Ammon's horn (tissue), 1 donor: Measurements from ENCODE around the gene MAPK8.
"Not testable (repeated sequence)": the region's sequence is repeated elsewhere in the genome, so short reads cannot be mapped to it uniquely, and the experiment has no call there.

Source experiments
- DNase-seq: peaks from one replicate; pipeline ENCODE4 v3.0.0-alpha.2; 2016; ENCODE audit warnings: low spot score

MAPK8 gene

GRCh38 chr10:48418189-48418788 lies 111.8 kb downstream of the MAPK8 start:
- no peak for DNase-seq

DNA sequence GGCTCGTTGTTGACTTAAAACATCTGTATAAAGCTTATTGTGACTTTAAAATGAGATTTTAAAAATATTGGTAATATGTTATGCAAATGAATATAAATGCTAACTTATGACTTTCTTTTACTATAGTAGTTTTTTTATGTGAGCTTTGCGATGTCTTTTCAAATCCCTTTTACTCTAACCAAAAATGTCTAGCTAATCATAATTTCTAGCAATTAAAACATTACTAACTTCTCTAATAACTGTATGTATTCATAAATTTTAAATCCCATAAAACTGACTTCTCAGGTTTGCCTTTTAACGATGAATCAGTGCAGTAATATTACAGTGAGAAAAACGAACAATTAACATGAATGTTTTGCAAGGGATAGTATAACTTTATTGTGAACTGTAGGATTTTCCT lies 113.2 kb downstream of the MAPK8 start:
- DNase-seq: no peak

GRCh38 chr10:48421862-48422261 lies 115.4 kb downstream of the MAPK8 start:
- not testable (repeated sequence) for DNase-seq

GRCh38 chr10:48423884-48424283 lies 117.4 kb downstream of the MAPK8 start:
- no peak for DNase-seq

DNA sequence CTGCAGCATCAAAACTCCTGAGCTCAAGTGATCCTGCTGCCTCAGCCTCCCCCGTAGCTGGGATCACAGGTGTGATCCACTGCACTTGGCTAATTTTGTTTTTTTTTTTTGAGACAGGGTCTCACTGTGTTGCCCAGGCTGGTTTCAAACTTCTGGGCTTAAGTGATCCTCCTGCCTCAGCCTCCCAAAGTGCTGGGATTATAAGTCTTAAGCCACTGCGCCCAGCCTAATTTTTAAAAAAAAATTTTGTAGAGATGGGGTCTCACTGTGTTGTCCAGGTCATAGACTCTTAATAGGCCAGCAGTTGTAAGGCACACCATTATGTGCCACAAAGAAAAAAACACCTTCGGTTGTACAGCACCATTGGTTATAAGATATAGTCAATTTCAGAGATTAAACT lies 122.4 kb downstream of the MAPK8 start:
- DNase-seq: no peak

GRCh38 chr10:48429309-48429708 lies 122.8 kb downstream of the MAPK8 start:
- no peak for DNase-seq

GRCh38 chr10:48430402-48430993 lies 124.0 kb downstream of the MAPK8 start:
- no peak for DNase-seq

GRCh38 chr10:48431871-48432270 lies 125.4 kb downstream of the MAPK8 start:
- no peak for DNase-seq

DNA sequence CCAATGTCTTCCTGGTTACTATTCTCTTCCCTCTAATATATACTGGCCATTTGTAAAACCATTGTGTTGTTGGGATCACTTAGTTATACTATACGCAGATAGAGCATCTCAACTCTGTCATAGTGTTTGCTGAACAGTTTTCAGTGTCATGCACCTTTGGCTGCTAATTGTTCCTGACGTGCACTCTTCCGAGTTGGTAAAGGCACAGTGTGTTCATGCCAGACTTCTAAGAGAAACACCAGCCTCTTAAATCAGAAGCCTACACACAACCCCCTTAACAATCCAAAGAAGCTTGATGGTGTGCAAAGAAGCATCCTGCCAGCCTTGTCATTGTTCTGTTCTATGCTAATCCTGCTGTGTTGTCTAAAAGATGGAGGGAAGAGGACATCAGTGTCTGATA lies 131.1 kb downstream of the MAPK8 start:
- DNase-seq: no peak

DNA sequence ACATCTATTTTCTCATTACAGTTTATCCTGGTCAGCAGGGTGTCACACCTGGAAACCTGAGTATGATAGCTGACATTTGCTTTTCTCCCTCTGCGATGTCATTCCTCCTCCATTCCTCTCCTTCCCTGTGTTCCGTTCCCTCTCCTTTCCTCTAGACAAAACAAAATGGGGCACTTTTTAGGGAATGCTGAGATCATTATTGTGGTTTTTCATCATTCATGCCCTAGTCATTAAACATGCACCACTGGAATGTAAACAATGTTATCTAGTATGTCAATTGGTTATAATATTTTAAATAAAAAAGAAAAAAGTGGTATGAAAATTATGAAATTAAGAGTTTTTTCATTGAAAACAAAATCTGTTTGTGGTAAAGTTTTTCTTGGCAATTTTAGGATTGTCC lies 132.6 kb downstream of the MAPK8 start:
- DNase-seq: no peak

DNA sequence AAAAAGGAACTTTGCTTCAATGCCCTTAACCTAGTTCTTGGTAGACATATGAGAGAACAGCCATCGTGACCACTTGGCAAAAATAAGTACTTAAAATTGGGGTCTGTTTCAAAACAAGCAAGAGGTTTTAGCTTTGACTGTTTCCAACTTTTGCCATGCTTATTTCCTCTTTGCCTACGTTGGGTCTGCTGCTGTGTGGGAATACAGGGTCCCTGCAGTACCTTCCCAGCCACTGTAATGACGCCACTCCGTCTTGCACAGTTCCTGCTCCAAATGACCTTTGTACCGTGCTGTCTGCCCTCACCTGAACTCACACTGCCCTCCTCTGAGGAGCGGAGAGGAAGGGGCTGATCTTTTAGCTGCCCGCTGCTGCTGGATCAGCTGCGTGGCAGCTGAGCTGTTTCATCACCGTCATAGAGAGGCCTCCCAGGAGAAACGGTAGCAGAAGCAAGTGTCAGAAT lies 133.1 kb downstream of the MAPK8 start:
- no peak for DNase-seq

GRCh38 chr10:48440771-48441170 lies 134.3 kb downstream of the MAPK8 start:
- DNase-seq: no peak

DNA sequence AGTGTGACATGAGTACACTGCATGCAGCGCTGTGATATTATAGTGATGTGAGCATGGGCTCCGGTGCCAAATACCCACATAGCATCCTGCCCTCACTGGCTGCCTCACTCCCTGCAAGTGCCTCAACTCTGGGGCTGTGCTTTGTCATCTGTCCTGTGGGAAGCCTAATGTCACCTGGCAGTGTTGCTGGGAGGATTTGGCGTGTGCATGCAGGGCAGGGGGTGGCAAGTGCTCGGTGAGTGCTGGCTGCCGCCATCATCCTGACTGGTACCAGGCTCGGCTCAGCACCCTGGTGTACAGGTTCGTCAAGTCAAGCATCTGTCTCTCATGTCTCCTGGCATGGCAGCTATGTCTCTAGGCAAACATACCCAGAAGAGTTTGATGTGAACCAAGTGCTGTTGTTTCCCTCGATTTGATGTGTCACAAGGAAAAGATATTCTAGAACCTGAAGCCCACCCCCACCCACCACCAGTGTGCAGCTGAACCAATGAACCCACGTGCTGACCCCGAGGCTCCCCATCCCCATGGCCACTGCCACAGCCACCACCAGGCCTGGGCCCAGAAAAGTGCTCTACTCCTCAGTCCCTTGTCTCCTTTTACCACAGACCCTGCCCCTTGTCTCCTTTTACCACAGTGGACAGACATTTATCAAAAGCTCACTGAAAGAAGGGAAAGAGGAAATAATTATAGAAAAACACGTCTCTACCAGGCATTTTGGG lies 135.8 kb downstream of the MAPK8 start:
- no peak for DNase-seq

GRCh38 chr10:48442809-48443177 lies 136.3 kb downstream of the MAPK8 start:
- no peak for DNase-seq

DNA sequence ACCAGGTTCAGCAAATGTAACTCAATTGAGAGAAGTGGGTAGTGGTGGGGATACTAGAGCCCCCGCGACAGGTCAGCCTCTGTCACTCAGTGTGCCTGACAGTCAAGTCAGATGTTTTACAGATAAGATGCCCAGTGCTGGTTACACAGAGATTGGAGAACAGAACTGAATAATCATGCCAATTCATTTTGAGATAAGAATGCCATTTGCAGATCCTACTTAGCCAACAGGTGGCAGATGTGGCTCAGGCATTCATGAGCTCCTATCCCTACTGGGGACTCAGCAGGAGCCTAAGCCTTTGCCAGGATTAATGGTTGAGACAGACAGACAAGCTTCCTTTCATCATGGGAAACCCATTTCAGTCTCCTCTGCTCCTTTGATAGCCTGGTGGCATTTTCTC lies 137.8 kb downstream of the MAPK8 start:
- DNase-seq: no peak

DNA sequence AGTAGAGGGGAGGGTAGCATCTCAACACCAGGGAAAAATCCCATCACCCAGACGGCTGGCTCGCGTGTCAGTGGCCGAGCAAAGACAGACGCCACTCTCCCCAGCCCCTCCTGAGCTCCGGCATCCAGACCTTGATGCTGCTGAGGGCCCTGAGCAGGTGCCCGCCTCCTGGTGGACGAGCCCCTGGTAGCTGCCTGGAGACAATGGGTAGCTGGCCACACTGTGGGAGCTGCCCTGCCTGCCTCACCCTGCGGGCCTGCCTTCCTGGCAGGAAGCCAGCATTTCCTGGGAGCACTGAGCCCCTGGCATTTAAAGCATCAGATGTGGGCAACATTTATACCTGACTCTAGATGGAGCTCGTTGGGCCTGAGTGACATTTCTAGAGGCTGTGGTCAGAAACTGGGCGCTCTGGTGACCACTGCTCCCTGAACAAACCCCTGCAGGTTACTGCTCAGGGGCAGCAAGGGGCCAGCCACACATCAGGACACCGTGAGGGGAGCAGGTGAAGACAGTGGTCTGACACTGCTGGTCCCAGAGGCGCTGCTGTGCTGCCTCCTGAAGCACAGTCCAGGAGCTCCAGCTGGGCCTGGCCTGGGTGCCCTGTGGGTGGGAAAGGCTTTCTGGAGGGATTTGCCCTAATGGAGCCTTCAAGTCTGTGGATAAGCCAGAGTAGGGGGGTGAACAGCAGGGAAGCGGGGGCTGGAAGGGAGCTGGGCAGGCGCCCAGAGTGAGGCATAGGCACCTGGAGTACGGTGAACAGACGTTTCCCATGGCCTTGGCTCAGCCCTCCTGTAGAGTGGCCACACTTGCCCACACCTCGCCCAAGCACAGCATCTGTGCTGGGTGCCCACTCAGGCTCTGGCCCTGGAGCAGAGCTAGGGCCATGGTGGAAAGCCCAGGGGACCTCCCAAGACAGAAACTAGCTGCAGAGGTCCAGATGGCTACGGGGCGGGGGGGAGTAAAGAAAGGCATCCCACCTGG lies 138.7 kb downstream of the MAPK8 start:
- no peak for DNase-seq

DNA sequence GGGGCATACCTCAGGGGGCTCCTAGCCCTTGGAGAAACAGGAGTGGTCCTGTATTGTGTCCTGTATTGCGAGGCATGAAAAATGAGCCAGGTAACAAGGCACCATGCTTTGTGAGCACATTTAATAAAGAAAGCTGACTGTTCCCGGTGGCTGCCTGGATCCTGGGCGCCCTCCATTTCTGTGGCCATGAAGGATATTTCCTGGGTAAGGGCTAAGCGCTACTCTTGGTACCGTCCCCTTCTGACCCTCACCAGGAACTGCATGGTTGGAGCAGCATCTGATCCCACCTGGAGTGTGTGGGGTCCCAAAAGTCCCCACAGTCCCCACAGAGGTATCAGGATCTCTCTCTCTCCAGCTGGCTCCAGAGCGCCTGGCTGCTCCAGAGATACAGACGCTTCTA lies 139.5 kb downstream of the MAPK8 start:
- peak; percentile 0 for DNase-seq

GRCh38 chr10:48446785-48447184 lies 140.3 kb downstream of the MAPK8 start:
- DNase-seq: no peak

DNA sequence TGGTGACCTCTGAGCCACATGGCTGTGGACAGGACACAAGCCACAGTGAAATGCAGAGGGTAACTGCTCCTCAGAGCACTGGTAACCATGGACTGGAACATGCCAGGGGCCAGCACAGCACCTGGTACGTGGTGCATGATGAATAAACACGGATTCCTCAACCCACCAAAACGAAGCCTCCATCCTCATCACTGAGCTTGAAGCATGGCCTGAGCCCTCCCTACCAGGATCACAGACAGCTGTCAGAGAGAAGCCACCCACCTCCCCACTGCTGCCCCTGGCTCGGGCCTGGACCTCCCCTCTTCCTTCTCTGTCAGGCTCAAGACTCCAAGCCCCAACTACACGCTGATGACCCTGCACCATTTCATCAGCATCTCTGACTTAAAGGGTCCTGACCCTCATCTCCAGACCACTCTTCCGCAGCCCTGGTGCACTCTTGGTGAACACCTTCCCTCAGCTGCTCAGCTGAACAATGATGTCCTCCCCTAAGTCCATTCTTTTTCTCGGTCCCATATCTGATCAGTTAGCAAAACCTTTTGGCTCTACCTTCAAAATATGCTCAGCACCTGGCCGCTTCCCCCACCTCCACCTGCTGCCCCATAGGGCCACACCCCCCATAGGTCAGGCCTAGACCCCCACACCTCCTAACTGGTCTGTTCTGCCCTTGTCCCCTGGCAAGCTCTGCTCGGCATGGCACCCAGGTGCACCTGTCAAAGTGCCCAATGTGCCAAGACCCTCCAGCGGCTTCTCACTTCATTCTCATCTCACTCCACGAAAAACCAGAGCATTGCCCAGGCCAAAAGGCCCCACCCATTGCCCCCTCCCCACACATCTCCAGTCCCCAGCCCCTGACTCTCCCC lies 141.1 kb downstream of the MAPK8 start:
- peak; percentile 2 for DNase-seq

DNA sequence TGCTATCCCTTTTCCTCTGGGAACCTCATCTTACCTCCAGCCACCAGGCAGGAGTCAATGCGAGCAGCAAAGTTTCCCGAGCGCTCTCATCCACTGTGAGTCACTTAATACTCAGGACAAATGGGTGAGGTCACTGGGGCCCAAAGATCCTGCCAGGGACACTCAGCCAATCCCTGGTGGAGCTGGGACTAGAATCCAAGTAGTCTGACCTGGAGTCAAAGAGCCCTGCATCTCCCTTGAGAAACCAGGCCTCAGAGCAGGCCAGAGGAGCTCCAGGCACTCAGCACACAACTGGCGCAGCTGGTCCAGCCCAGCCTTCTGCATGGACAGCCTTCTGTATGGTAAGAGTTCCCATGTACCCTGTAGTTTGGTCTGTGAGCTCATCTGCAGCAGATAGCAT lies 142.3 kb downstream of the MAPK8 start:
- peak; percentile 0 for DNase-seq

- peak; percentile 63 for DNase-seq
Observed at GRCh38 chr10:48449501-48450232, 143.2 kb downstream of the MAPK8 start.
